MM.1S (cell line): ENCODE data around the gene ACOX3.

ENCODE experiments used
- DNase-seq: peaks from one replicate; pipeline ENCODE4 v3.0.0-alpha.2; 2015
- H2AFZ ChIP-seq: fragments of 300-600 bp; sonication (generic); 2 replicates; pipeline ENCODE4 v1.6.0; 2016; ENCODE audit warnings: antibody characterized with exemption, low read length
- H3F3A ChIP-seq: fragments of 300-600 bp; sonication (generic); 2 replicates; pipeline ENCODE4 v1.6.1; 2016; ENCODE audit warnings: mild to moderate bottlenecking, antibody characterized with exemption, low read length, moderate library complexity, mixed read lengths; ENCODE audit not compliant: insufficient read depth
- H3K27ac ChIP-seq: fragments of 300-600 bp; sonication (generic); 2 replicates; pipeline ENCODE4 v1.5.1; 2016; ENCODE audit warnings: mild to moderate bottlenecking, low read length
- H3K27me3 ChIP-seq: fragments of 300-600 bp; sonication (generic); replicated peaks from 2 replicates; pipeline ENCODE4 v1.6.0; 2016; ENCODE audit warnings: low read length; ENCODE audit not compliant: insufficient read depth
- H3K36me3 ChIP-seq: fragments of 300-600 bp; sonication (generic); replicated peaks from 2 replicates; pipeline ENCODE4 v1.6.1; 2016; ENCODE audit warnings: mild to moderate bottlenecking, low read length, mixed read lengths; ENCODE audit not compliant: insufficient read depth
- H3K4me1 ChIP-seq: fragments of 300-600 bp; sonication (generic); 2 replicates; pipeline ENCODE4 v1.6.1; 2016; ENCODE audit warnings: low read length, mixed read lengths
- H3K4me2 ChIP-seq: fragments of 300-600 bp; sonication (generic); 2 replicates; pipeline ENCODE4 v1.6.0; 2016; ENCODE audit warnings: low read depth, low read length
- H3K4me3 ChIP-seq: fragments of 300-600 bp; sonication (generic); 2 replicates; pipeline ENCODE4 v1.5.1; 2016; ENCODE audit warnings: low read length, mixed read lengths
- H3K79me2 ChIP-seq: fragments of 300-600 bp; sonication (generic); 2 replicates; pipeline ENCODE4 v1.6.1; 2016; ENCODE audit warnings: mixed run types, low read length, mixed read lengths
- H3K9ac ChIP-seq: fragments of 300-600 bp; sonication (generic); 2 replicates; pipeline ENCODE4 v1.6.1; 2016; ENCODE audit warnings: low read length, mixed read lengths
- H3K9me2 ChIP-seq: fragments of 300-600 bp; sonication (generic); replicated peaks from 2 replicates; pipeline ENCODE4 v1.6.1; 2016; ENCODE audit warnings: mild to moderate bottlenecking, low read length, mixed read lengths; ENCODE audit not compliant: insufficient read depth
- H3K9me3 ChIP-seq: fragments of 300-600 bp; sonication (generic); replicated peaks from 2 replicates; pipeline ENCODE4 v1.6.1; 2016; ENCODE audit warnings: mild to moderate bottlenecking, low read length, mixed read lengths; ENCODE audit not compliant: insufficient read depth
- H4K20me1 ChIP-seq: fragments of 300-600 bp; sonication (generic); 2 replicates; pipeline ENCODE4 v1.6.1; 2016; ENCODE audit warnings: mild to moderate bottlenecking, low read length, moderate library complexity, mixed read lengths; ENCODE audit not compliant: insufficient read depth
- CTCF ChIP-seq: fragments of 300-600 bp; sonication (generic); IDR thresholded peaks from 2 replicates; pipeline ENCODE4 v1.5.1; 2016; ENCODE audit warnings: antibody characterized with exemption, low read length, mixed read lengths
- EZH2 ChIP-seq: fragments of 300-600 bp; sonication (generic); optimal IDR thresholded peaks from 2 replicates; pipeline ENCODE3; 2017; ENCODE audit warnings: low read depth, mild to moderate bottlenecking, antibody characterized with exemption, low read length, mixed read lengths
- EZH2phosphoT487 ChIP-seq: fragments of 300-600 bp; sonication (generic); IDR thresholded peaks from 2 replicates; pipeline ENCODE4 v1.6.1; 2018; ENCODE audit warnings: antibody characterized with exemption, low read length

The ACOX3 gene

GRCh38 chr4:8321771-8322170 is 118.8 kb downstream of the ACOX3 start:
- H3K4me1 ChIP-seq, result no peaks in the 10 kb centered on the region
- H3K9me3 ChIP-seq, result no peaks in the 10 kb centered on the region
- H3K36me3 ChIP-seq, result no peaks in the 10 kb centered on the region
- no peak overlapping the region for H3K4me3 ChIP-seq
- no peak overlapping the region for H3K4me2 ChIP-seq
- H3K9me2 ChIP-seq, result no peaks in the 10 kb centered on the region
- H3K27ac ChIP-seq, result no peak overlapping the region
- DNase-seq, result no peak
- H2AFZ ChIP-seq, result no peak overlapping the region
- H3K79me2 ChIP-seq, result no peaks in the 10 kb centered on the region
- TF ChIP-seq CTCF (no peak), EZH2phosphoT487 (no peak), EZH2 (no peak)
- no peaks in the 10 kb centered on the region for H3F3A ChIP-seq
- peaks cover 85% of the 10 kb centered on the region for H3K27me3 ChIP-seq
- no peak overlapping the region for H3K9ac ChIP-seq
- H4K20me1 ChIP-seq, result no peaks in the 10 kb centered on the region

- DNase-seq, result no peak
- Histone ChIP-seq H3K36me3 (no peaks in the 10 kb centered on the region), H3K79me2 (no peaks in the 10 kb centered on the region), H2AFZ (no peak overlapping the region), H3K9me2 (no peaks in the 10 kb centered on the region), H3K4me2 (no peak overlapping the region), H3K27me3 (peaks cover 85% of the 10 kb centered on the region), H3K4me1 (no peaks in the 10 kb centered on the region), H3K27ac (no peak overlapping the region), H3K4me3 (no peak overlapping the region), H3K9ac (no peak overlapping the region), H3K9me3 (no peaks in the 10 kb centered on the region), H4K20me1 (no peaks in the 10 kb centered on the region), H3F3A (no peaks in the 10 kb centered on the region)
- TF ChIP-seq EZH2phosphoT487 (no peak), CTCF (no peak), EZH2 (no peak)
Measured at GRCh38 chr4:8321220-8321619, 119.3 kb downstream of the ACOX3 start.

GRCh38 chr4:8320386-8320750 is 120.2 kb downstream of the ACOX3 start:
- no peak for DNase-seq
- Histone ChIP-seq H3K36me3 (no peaks in the 10 kb centered on the region), H3K4me2 (no peak overlapping the region), H3K4me1 (no peaks in the 10 kb centered on the region), H3F3A (no peaks in the 10 kb centered on the region), H3K27me3 (peaks cover 85% of the 10 kb centered on the region), H3K9ac (no peak overlapping the region), H4K20me1 (no peaks in the 10 kb centered on the region), H3K27ac (no peak overlapping the region), H3K9me2 (no peaks in the 10 kb centered on the region), H3K9me3 (no peaks in the 10 kb centered on the region), H3K4me3 (no peak overlapping the region), H3K79me2 (no peaks in the 10 kb centered on the region), H2AFZ (no peak overlapping the region)
- TF ChIP-seq CTCF (no peak), EZH2phosphoT487 (no peak), EZH2 (no peak)
